Natural killer cell (primary cell): Measurements from ENCODE around the gene VPS13A. TPM values are rescaled to one million over a fixed set of nuclear protein-coding genes. Genes with fewer than 3 reads are reported as not detected.

Source experiments
- ATAC-seq, 3 donors: fragments of 150-1000 bp in 2 of 3; fragments of 200-7000 bp in 1 of 3; cut with Tn5 transposase; 1 replicate in 1 of 3; 2 replicates in 2 of 3; pipeline ENCODE4 v1.10.0; 2021; ENCODE audit warnings: mild to moderate bottlenecking in 2 of 3, moderate library complexity in 2 of 3
- DNase-seq, 2 donors: peaks; one replicate each; pipeline versions ENCODE4 v3.0.0 to v3.0.0-alpha.2; 2013 to 2021; ENCODE audit warnings: mixed read lengths in 1 of 2
- H3K27ac ChIP-seq: one replicate; pipeline ENCODE4 v1.5.1; 2013; ENCODE audit warnings: mild to moderate bottlenecking, low read length
- H3K27me3 ChIP-seq: one replicate; pipeline ENCODE4 v1.6.1; 2013; ENCODE audit warnings: low read length; ENCODE audit not compliant: control insufficient read depth, insufficient read depth
- H3K36me3 ChIP-seq: one replicate; pipeline ENCODE4 v1.6.1; 2013; ENCODE audit warnings: low read length; ENCODE audit not compliant: control insufficient read depth, insufficient read depth
- H3K4me1 ChIP-seq: one replicate; pipeline ENCODE4 v1.6.1; 2013; ENCODE audit warnings: low read length; ENCODE audit not compliant: control insufficient read depth, insufficient read depth
- H3K4me3 ChIP-seq: one replicate; pipeline ENCODE4 v1.5.1; 2013; ENCODE audit warnings: low read length
- H3K9me3 ChIP-seq: one replicate; pipeline ENCODE4 v1.6.1; 2013; ENCODE audit warnings: low read length; ENCODE audit not compliant: control insufficient read depth, insufficient read depth
- H3K27ac Mint-ChIP-seq, 2 donors: one replicate each; pipeline ENCODE4 v1.8.0; 2022; ENCODE audit warnings: mild to moderate bottlenecking in 2 of 2, mixed read lengths in 2 of 2, moderate library complexity in 1 of 2
- H3K27me3 Mint-ChIP-seq, 2 donors: one replicate each; pipeline ENCODE4 v1.8.0; 2022; ENCODE audit warnings: low read depth in 2 of 2, mixed read lengths in 2 of 2
- H3K36me3 Mint-ChIP-seq: one replicate; pipeline ENCODE4 v1.8.0; 2022; ENCODE audit warnings: mixed read lengths
- H3K4me1 Mint-ChIP-seq, 2 donors: one replicate each; pipeline ENCODE4 v1.8.0; 2022; ENCODE audit warnings: mixed read lengths in 2 of 2
- H3K4me3 Mint-ChIP-seq: one replicate; pipeline ENCODE4 v1.8.0; 2022; ENCODE audit warnings: mild to moderate bottlenecking, moderate library complexity, mixed read lengths
- H3K9me3 Mint-ChIP-seq, 2 donors: one replicate each; pipeline ENCODE4 v1.8.0; 2022; ENCODE audit warnings: mixed read lengths in 2 of 2
- WGBS: methylation state at CpG from one replicate; pipeline ENCODE4 v1.1.7; 2013; ENCODE audit warnings: missing lambda C conversion rate; ENCODE audit not compliant: insufficient coverage; 5-methylcytosine and 5-hydroxymethylcytosine counted together
- intact Hi-C: fragments of 100-400 bp; cut with micrococcal nuclease; formaldehyde crosslinking; loops from one replicate; pipeline ENCODE4 v1.14.2; 2022
- total RNA-seq, 4 donors: library from RNA; stranded (reverse); fragments of 120-200 nt in 1 of 4; gene quantifications; one replicate each; pipeline versions ENCODE4 v1.2.3 to v1.2.4, GENCODE V29; 2013 to 2022
- TF ChIP-seq, protein P1 (sequence below): fragments of 200-600 bp; IDR thresholded peaks from one replicate; pipeline ENCODE4 v1.8.0; 2022; ENCODE audit warnings: antibody characterized with exemption

VPS13A gene
- total RNA-seq, 3 donors from 2014 or later (not counting 1 experiment from before 2014, with no cell fraction given), result 54.7 to 74.2 (median 70.4) TPM

DNA sequence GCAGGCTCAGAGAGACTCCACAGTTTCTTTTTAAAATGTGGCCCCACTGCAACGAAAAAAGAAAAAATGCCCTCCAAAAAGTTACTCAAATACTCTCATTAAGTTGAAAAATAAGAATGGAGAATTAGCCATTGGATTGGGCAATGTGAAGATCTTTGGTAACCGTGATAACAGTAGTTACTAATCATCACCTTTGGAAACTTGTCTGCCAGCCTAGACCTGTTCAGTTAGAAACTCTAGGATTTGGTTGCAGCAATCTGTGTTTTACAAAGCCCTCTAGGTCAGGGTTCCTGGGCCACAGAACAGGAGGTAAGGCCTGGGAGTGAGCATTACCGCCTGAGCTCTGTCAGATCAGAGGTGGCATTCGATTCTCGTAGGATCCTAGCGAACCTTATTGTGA is 34.2 kb downstream of the VPS13A start:
- 97% methylated on average over 5 of the region's 6 CpGs for WGBS
- no peak overlapping the region for H3K27ac ChIP-seq
- TF ChIP-seq, protein P1, sequence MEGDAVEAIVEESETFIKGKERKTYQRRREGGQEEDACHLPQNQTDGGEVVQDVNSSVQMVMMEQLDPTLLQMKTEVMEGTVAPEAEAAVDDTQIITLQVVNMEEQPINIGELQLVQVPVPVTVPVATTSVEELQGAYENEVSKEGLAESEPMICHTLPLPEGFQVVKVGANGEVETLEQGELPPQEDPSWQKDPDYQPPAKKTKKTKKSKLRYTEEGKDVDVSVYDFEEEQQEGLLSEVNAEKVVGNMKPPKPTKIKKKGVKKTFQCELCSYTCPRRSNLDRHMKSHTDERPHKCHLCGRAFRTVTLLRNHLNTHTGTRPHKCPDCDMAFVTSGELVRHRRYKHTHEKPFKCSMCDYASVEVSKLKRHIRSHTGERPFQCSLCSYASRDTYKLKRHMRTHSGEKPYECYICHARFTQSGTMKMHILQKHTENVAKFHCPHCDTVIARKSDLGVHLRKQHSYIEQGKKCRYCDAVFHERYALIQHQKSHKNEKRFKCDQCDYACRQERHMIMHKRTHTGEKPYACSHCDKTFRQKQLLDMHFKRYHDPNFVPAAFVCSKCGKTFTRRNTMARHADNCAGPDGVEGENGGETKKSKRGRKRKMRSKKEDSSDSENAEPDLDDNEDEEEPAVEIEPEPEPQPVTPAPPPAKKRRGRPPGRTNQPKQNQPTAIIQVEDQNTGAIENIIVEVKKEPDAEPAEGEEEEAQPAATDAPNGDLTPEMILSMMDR, result no peak
- Mint-ChIP-seq H3K36me3 (no peaks in the 10 kb centered on the region), H3K4me3 (no peak overlapping the region), H3K9me3 (no peaks in the 10 kb centered on the region), H3K27ac (no peak overlapping the region), H3K4me1 (no peaks in the 10 kb centered on the region), H3K27me3 (no peaks in the 10 kb centered on the region)
- intact Hi-C loops, result no loop called here
- H3K27me3 ChIP-seq, result no peaks in the 10 kb centered on the region
- H3K4me1 ChIP-seq, result no peaks in the 10 kb centered on the region
- peaks cover 16% of the 10 kb centered on the region for H3K36me3 ChIP-seq
- ATAC-seq (no peak), DNase-seq (no peak)
- H3K9me3 ChIP-seq, result no peaks in the 10 kb centered on the region
- no peak overlapping the region for H3K4me3 ChIP-seq

DNA sequence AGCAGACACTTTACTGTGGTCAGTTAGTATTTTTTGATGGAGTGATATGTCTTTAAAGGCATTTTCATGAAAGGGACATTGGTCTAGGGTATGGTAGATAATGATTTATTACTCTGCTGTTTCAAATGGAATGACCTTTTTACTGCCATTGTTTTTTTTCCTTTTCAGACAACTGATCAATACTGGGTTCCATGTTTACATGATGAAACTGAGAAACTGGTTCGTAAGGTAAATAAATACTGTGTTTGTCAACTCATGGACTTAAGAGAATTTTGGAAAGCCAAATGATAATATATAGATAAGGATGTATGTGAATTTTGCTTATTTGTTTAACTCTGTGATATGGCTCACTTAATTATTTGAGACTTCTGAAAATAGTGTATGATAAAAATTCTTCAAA is 35.5 kb downstream of the VPS13A start:
- H3K27me3 ChIP-seq, result no peaks in the 10 kb centered on the region
- H3K27ac ChIP-seq, result no peak overlapping the region
- H3K4me3 ChIP-seq, result no peak overlapping the region
- TF ChIP-seq, protein P1, result no peak
- DNase-seq (no peak), ATAC-seq (no peak)
- WGBS, result 100% methylated on average over 1 of the region's 1 CpG
- peaks cover 16% of the 10 kb centered on the region for H3K36me3 ChIP-seq
- no peaks in the 10 kb centered on the region for H3K27me3 Mint-ChIP-seq
- no peak overlapping the region for H3K4me3 Mint-ChIP-seq
- H3K9me3 Mint-ChIP-seq, result no peaks in the 10 kb centered on the region
- H3K4me1 ChIP-seq, result no peaks in the 10 kb centered on the region
- no peak overlapping the region for H3K27ac Mint-ChIP-seq
- no peaks in the 10 kb centered on the region for H3K36me3 Mint-ChIP-seq
- no peaks in the 10 kb centered on the region for H3K4me1 Mint-ChIP-seq
- H3K9me3 ChIP-seq, result no peaks in the 10 kb centered on the region
- intact Hi-C loops, result no loop called here

DNA sequence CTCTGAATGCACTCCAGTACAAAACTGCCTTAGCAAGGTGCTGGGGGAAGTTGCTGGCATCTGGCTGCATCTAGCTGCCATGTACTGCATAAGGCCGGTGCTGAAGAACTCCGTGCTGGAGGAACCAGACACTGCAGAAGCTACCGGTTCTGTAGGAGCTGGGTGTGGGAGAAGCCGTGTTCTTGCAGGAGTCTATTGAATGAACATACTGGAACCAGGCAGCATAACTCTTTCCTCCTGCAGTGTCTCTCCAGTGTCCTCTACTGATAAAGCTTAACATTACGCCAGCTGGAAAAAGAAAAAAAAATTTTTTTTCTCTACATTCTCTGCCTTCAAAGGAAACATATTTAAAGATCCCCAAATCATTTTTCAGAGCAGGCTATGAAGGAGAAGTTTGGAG is 38.5 kb downstream of the VPS13A start:
- DNase-seq, result no peak
- H3K27ac Mint-ChIP-seq, result no peak overlapping the region
- no peaks in the 10 kb centered on the region for H3K27me3 ChIP-seq
- H3K4me3 Mint-ChIP-seq, result no peak overlapping the region
- ATAC-seq, result no peak
- intact Hi-C loops, result no loop called here
- H3K36me3 ChIP-seq, result peaks cover 14% of the 10 kb centered on the region
- H3K4me3 ChIP-seq, result no peak overlapping the region
- TF ChIP-seq, protein P1, result no peak
- no peaks in the 10 kb centered on the region for H3K4me1 Mint-ChIP-seq
- H3K9me3 Mint-ChIP-seq, result no peaks in the 10 kb centered on the region
- H3K27ac ChIP-seq, result no peak overlapping the region
- WGBS, result 91% methylated on average over 5 of the region's 5 CpGs
- H3K9me3 ChIP-seq, result no peaks in the 10 kb centered on the region
- no peaks in the 10 kb centered on the region for H3K4me1 ChIP-seq
- no peaks in the 10 kb centered on the region for H3K27me3 Mint-ChIP-seq
- H3K36me3 Mint-ChIP-seq, result no peaks in the 10 kb centered on the region

DNA sequence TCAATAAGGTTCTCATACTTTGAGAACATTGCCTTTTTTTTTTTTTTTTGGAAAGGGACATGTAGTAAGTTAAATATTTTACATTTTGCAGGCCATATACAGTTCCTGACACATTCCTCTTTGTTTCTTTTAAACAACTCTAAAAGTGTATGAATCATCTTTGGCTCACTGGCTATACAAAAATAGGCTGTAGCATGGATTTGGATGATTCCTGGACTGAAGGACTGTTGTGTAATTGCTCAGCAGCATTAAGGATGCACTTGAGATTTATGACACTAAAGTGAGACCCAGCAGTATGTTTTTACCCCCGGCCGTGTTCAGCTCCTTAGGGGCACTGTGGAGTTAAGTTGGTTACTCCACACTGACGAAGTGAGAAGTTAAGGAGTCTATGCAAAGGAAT is 41.3 kb downstream of the VPS13A start:
- Mint-ChIP-seq H3K9me3 (no peaks in the 10 kb centered on the region), H3K27ac (no peak overlapping the region), H3K4me1 (no peaks in the 10 kb centered on the region), H3K36me3 (peaks cover 6% of the 10 kb centered on the region), H3K27me3 (no peaks in the 10 kb centered on the region), H3K4me3 (no peak overlapping the region)
- Histone ChIP-seq H3K27ac (no peak overlapping the region), H3K4me1 (no peaks in the 10 kb centered on the region), H3K36me3 (peaks cover 16% of the 10 kb centered on the region), H3K27me3 (no peaks in the 10 kb centered on the region), H3K4me3 (no peak overlapping the region), H3K9me3 (no peaks in the 10 kb centered on the region)
- TF ChIP-seq, protein P1, result no peak
- intact Hi-C loops, result no loop called here
- DNase-seq, result no peak
- no peak for ATAC-seq
- 98% methylated on average over 3 of the region's 3 CpGs for WGBS
